Measurements from ENCODE around the gene SLC9A9.
"Not testable (repeated sequence)": the region's sequence is repeated elsewhere in the genome, so short reads cannot be mapped to it uniquely, and the experiment has no call there.

The SLC9A9 gene

GRCh38 chr3:143443851-143444331 lies 404.4 kb downstream of the SLC9A9 start:
- no peaks in the 10 kb centered on the region for H3K9me3 ChIP-seq (ENCODE audit: control insufficient read depth, insufficient read depth, low read length)
- no peaks in the 10 kb centered on the region for H3K36me3 ChIP-seq (ENCODE audit: control insufficient read depth, insufficient read depth, low read length)
- H3K4me1 ChIP-seq (ENCODE audit: control insufficient read depth, insufficient read depth, low read length) = no peaks in the 10 kb centered on the region
- H3K27ac ChIP-seq (ENCODE audit: low read depth, low read length) = no peak overlapping the region
- H3K9ac ChIP-seq (ENCODE audit: low read depth, low read length) = no peak overlapping the region
- no peaks in the 10 kb centered on the region for H3K27me3 ChIP-seq (ENCODE audit: control insufficient read depth, insufficient read depth, low read length)
- no peak overlapping the region for H3K4me3 ChIP-seq (ENCODE audit: low read depth, low read length)

DNA sequence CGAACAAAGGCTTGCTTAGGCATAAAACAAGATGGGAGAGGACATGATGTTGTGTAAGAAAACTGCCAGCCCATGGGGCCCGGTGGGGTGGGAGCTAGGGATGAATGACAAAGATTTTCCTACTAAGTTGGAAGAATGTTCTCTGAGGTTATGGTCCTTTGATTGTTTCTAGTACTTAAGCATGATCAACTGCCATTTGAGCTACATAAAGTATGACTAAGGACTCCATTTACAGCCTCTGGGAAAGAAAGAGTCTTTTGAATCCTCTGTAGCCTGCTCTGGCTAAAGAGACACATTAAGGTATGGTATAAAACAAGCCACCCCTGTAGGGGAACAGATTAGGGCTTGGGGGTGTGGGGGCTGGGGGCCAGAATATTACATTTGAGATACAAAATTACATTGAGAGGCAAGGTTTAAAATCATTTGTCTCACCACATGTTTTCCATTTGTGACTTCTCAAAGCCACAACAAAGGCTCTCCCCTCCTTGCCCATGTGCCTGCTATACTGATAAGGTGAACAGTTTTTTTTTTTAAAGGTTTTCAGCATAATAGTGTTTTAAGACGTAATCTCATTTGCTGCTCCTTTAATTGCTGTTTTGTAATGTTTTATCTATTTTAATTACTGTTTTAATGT lies 405.3 kb downstream of the SLC9A9 start:
- no peak overlapping the region for H3K9ac ChIP-seq (ENCODE audit: low read depth, low read length)
- H3K4me1 ChIP-seq (ENCODE audit: control insufficient read depth, insufficient read depth, low read length) = no peaks in the 10 kb centered on the region
- H3K27me3 ChIP-seq (ENCODE audit: control insufficient read depth, insufficient read depth, low read length) = no peaks in the 10 kb centered on the region
- no peaks in the 10 kb centered on the region for H3K36me3 ChIP-seq (ENCODE audit: control insufficient read depth, insufficient read depth, low read length)
- H3K9me3 ChIP-seq (ENCODE audit: control insufficient read depth, insufficient read depth, low read length) = no peaks in the 10 kb centered on the region
- H3K27ac ChIP-seq (ENCODE audit: low read depth, low read length) = no peak overlapping the region
- no peak overlapping the region for H3K4me3 ChIP-seq (ENCODE audit: low read depth, low read length)

DNA sequence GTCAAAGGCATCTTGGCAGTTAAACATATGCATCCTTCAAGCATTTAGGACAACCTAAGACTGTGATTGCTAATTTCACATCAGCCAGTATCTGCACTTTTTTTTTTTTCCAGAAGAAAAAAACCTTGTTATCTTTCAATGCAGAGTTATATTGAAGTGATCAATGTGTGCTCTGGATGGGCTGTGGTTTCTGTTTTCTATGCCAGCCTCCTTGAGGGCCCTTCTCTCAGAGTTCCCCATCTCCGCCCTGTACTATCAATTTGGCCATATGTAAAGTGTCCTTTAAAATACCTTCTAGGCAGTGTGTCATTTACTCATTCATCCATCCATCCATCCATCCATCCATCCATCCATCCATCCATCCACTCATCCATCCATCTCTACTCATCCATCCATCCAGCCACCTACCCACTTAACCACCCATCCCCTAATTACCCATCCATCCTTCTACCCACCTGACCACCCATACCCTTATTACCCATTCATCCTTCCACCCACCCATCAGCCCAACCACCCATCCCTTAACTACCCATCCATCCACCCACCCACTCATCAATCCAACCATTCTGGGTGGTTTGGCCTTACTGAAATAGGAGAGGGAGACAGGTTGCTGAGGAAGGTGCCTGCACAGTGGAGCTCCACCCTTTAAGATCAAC lies 406.6 kb downstream of the SLC9A9 start:
- Histone ChIP-seq H3K27me3 (ENCODE audit: control insufficient read depth, insufficient read depth, low read length) (no peaks in the 10 kb centered on the region), H3K27ac (ENCODE audit: low read depth, low read length) (no peak overlapping the region)

GRCh38 chr3:143439817-143440216 lies 408.5 kb downstream of the SLC9A9 start:
- Histone ChIP-seq H3K9ac (ENCODE audit: low read depth, low read length) (no peak overlapping the region), H3K4me1 (ENCODE audit: control insufficient read depth, insufficient read depth, low read length) (no peaks in the 10 kb centered on the region), H3K27ac (ENCODE audit: low read depth, low read length) (no peak overlapping the region), H3K27me3 (ENCODE audit: control insufficient read depth, insufficient read depth, low read length) (no peaks in the 10 kb centered on the region), H3K36me3 (ENCODE audit: control insufficient read depth, insufficient read depth, low read length) (no peaks in the 10 kb centered on the region), H3K4me3 (ENCODE audit: low read depth, low read length) (no peak overlapping the region), H3K9me3 (ENCODE audit: control insufficient read depth, insufficient read depth, low read length) (no peaks in the 10 kb centered on the region)

More for the DNA sequence above, 406.6 kb downstream of the SLC9A9 start:
- Histone ChIP-seq H3K36me3 (ENCODE audit: control insufficient read depth, insufficient read depth, low read length) (no peaks in the 10 kb centered on the region), H3K4me3 (ENCODE audit: low read depth, low read length) (no peak overlapping the region), H3K9me3 (ENCODE audit: control insufficient read depth, insufficient read depth, low read length) (no peaks in the 10 kb centered on the region), H3K4me1 (ENCODE audit: control insufficient read depth, insufficient read depth, low read length) (no peaks in the 10 kb centered on the region), H3K9ac (ENCODE audit: low read depth, low read length) (no peak overlapping the region)

DNA sequence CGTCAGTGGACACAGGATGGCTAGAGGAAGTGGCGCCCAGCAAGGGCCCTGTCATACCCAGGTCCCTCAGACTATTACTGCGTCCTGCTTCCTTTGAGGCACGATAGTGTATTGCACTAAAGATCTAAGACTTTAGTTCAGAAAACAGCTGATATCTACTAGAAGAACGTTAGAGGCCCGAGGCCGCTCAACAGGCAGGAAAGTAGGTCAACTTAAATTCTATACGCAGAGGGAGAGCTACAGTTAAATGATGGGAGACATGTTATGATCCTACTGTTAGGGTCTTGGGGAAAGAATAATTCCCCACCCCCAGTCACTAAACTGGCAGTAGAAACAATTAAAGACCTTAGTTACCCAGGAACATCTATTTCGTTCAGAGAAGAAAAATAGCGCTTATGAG lies 410.9 kb downstream of the SLC9A9 start:
- Histone ChIP-seq H3K9ac (ENCODE audit: low read depth, low read length) (no peak overlapping the region), H3K9me3 (ENCODE audit: control insufficient read depth, insufficient read depth, low read length) (no peaks in the 10 kb centered on the region), H3K36me3 (ENCODE audit: control insufficient read depth, insufficient read depth, low read length) (no peaks in the 10 kb centered on the region), H3K4me1 (ENCODE audit: control insufficient read depth, insufficient read depth, low read length) (no peaks in the 10 kb centered on the region), H3K27me3 (ENCODE audit: control insufficient read depth, insufficient read depth, low read length) (no peaks in the 10 kb centered on the region), H3K27ac (ENCODE audit: low read depth, low read length) (no peak overlapping the region), H3K4me3 (ENCODE audit: low read depth, low read length) (no peak overlapping the region)

GRCh38 chr3:143436231-143436930 lies 411.9 kb downstream of the SLC9A9 start:
- H3K36me3 ChIP-seq (ENCODE audit: control insufficient read depth, insufficient read depth, low read length) = no peaks in the 10 kb centered on the region
- no peaks in the 10 kb centered on the region for H3K4me1 ChIP-seq (ENCODE audit: control insufficient read depth, insufficient read depth, low read length)
- no peak overlapping the region for H3K9ac ChIP-seq (ENCODE audit: low read depth, low read length)
- H3K9me3 ChIP-seq (ENCODE audit: control insufficient read depth, insufficient read depth, low read length) = no peaks in the 10 kb centered on the region
- H3K4me3 ChIP-seq (ENCODE audit: low read depth, low read length) = no peak overlapping the region
- no peaks in the 10 kb centered on the region for H3K27me3 ChIP-seq (ENCODE audit: control insufficient read depth, insufficient read depth, low read length)
- H3K27ac ChIP-seq (ENCODE audit: low read depth, low read length) = no peak overlapping the region

DNA sequence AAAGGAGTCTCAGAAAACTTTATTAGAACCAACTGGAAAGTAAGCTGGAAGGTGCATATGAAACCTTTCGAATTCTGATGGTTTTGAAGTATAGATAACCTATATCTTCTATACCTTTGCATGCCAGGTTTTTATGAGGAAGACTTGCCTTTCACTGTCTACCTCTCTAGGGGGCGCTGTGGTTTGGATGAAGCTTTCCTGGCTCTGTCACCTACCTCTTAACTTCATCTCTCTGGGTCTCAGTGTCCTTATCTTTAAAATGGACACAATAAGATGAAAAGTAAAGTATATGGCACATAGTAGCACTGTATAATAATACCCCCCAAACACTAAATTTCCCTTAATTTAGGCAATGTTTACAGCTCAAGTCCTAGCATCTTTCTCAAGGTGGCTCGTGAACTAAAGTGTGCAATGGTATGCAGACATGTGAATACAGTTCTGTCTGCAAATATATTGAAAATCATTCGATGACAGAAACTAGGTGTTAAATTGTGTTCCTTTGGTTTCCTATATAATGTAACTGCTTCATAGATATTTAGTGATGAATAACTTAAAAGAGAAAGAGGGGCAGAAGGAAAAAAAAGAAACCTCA lies 414.4 kb downstream of the SLC9A9 start:
- H3K9ac ChIP-seq (ENCODE audit: low read depth, low read length) = no peak overlapping the region
- H3K4me1 ChIP-seq (ENCODE audit: control insufficient read depth, insufficient read depth, low read length) = peaks cover 14% of the 10 kb centered on the region
- no peaks in the 10 kb centered on the region for H3K27me3 ChIP-seq (ENCODE audit: control insufficient read depth, insufficient read depth, low read length)
- no peaks in the 10 kb centered on the region for H3K36me3 ChIP-seq (ENCODE audit: control insufficient read depth, insufficient read depth, low read length)
- H3K4me3 ChIP-seq (ENCODE audit: low read depth, low read length) = no peak overlapping the region
- H3K27ac ChIP-seq (ENCODE audit: low read depth, low read length) = no peak overlapping the region
- H3K9me3 ChIP-seq (ENCODE audit: control insufficient read depth, insufficient read depth, low read length) = no peaks in the 10 kb centered on the region

- H3K4me3 ChIP-seq (ENCODE audit: low read depth, low read length); H3K9me3 ChIP-seq (ENCODE audit: control insufficient read depth, insufficient read depth, low read length); H3K27me3 ChIP-seq (ENCODE audit: control insufficient read depth, insufficient read depth, low read length); H3K36me3 ChIP-seq (ENCODE audit: control insufficient read depth, insufficient read depth, low read length); H3K9ac ChIP-seq (ENCODE audit: low read depth, low read length); H3K27ac ChIP-seq (ENCODE audit: low read depth, low read length): not testable (repeated sequence)
- peaks cover 14% of the 10 kb centered on the region for H3K4me1 ChIP-seq (ENCODE audit: control insufficient read depth, insufficient read depth, low read length)
These were observed 417.0 kb downstream of the SLC9A9 start for GRCh38 chr3:143431298-143431697.

- no peak overlapping the region for H3K9ac ChIP-seq (ENCODE audit: low read depth, low read length)
- H3K9me3 ChIP-seq (ENCODE audit: control insufficient read depth, insufficient read depth, low read length) = no peaks in the 10 kb centered on the region
- H3K27ac ChIP-seq (ENCODE audit: low read depth, low read length) = no peak overlapping the region
- H3K27me3 ChIP-seq (ENCODE audit: control insufficient read depth, insufficient read depth, low read length) = no peaks in the 10 kb centered on the region
- no peaks in the 10 kb centered on the region for H3K36me3 ChIP-seq (ENCODE audit: control insufficient read depth, insufficient read depth, low read length)
- H3K4me1 ChIP-seq (ENCODE audit: control insufficient read depth, insufficient read depth, low read length) = peaks cover 14% of the 10 kb centered on the region
- H3K4me3 ChIP-seq (ENCODE audit: low read depth, low read length) = no peak overlapping the region
These were observed 417.7 kb downstream of the SLC9A9 start for GRCh38 chr3:143430568-143430967.

GRCh38 chr3:143429628-143430514 lies 418.4 kb downstream of the SLC9A9 start:
- Histone ChIP-seq H3K27me3 (ENCODE audit: control insufficient read depth, insufficient read depth, low read length) (no peaks in the 10 kb centered on the region), H3K36me3 (ENCODE audit: control insufficient read depth, insufficient read depth, low read length) (no peaks in the 10 kb centered on the region), H3K4me3 (ENCODE audit: low read depth, low read length) (no peak overlapping the region), H3K9me3 (ENCODE audit: control insufficient read depth, insufficient read depth, low read length) (no peaks in the 10 kb centered on the region), H3K4me1 (ENCODE audit: control insufficient read depth, insufficient read depth, low read length) (peaks cover 14% of the 10 kb centered on the region), H3K9ac (ENCODE audit: low read depth, low read length) (no peak overlapping the region), H3K27ac (ENCODE audit: low read depth, low read length) (no peak overlapping the region)
